ENCODE results near the gene MLLT10. TPM values are rescaled to one million over a fixed set of nuclear protein-coding genes. Genes with fewer than 3 reads are reported as not detected.

The MLLT10 gene
- total RNA-seq, 1 experiment from 2014 or later, result 72.3 TPM

- H3K4me1 ChIP-seq (ENCODE audit: insufficient read depth, low read length), result no peaks in the 10 kb centered on the region
- no peak for DNase-seq
- no peaks in the 10 kb centered on the region for H4K20me1 ChIP-seq (ENCODE audit: control insufficient read depth, insufficient read depth, insufficient read length)
- no peaks in the 10 kb centered on the region for H3K23me2 ChIP-seq (ENCODE audit: insufficient read length, low read depth, low read length, poor library complexity, severe bottlenecking)
- H3K27ac ChIP-seq (ENCODE audit: insufficient read length, low read depth, low read length), result no peak overlapping the region
- no peak overlapping the region for H3T11ph ChIP-seq (ENCODE audit: low read length)
- no peaks in the 10 kb centered on the region; the same call in 1 of the 2 replicates for H3K79me2 ChIP-seq (ENCODE audit: insufficient read depth, low read length)
- no peak overlapping the region for H3K18ac ChIP-seq (ENCODE audit: insufficient read length, low read depth, low read length)
- H3K27me3 ChIP-seq (ENCODE audit: insufficient read depth, low read length), result no peaks in the 10 kb centered on the region
- no peak overlapping the region for H2AK5ac ChIP-seq (ENCODE audit: insufficient read length, low read length)
- H2BK120ac ChIP-seq (ENCODE audit: low read depth, low read length, poor library complexity, severe bottlenecking), result no peak overlapping the region
- peaks cover 2% of the 10 kb centered on the region for H3K79me1 ChIP-seq (ENCODE audit: insufficient read depth, low read depth, low read length, poor library complexity, severe bottlenecking)
- H3K4me2 ChIP-seq (ENCODE audit: insufficient read depth, insufficient read length, low read length), result no peak overlapping the region
- TF ChIP-seq, protein P1, sequence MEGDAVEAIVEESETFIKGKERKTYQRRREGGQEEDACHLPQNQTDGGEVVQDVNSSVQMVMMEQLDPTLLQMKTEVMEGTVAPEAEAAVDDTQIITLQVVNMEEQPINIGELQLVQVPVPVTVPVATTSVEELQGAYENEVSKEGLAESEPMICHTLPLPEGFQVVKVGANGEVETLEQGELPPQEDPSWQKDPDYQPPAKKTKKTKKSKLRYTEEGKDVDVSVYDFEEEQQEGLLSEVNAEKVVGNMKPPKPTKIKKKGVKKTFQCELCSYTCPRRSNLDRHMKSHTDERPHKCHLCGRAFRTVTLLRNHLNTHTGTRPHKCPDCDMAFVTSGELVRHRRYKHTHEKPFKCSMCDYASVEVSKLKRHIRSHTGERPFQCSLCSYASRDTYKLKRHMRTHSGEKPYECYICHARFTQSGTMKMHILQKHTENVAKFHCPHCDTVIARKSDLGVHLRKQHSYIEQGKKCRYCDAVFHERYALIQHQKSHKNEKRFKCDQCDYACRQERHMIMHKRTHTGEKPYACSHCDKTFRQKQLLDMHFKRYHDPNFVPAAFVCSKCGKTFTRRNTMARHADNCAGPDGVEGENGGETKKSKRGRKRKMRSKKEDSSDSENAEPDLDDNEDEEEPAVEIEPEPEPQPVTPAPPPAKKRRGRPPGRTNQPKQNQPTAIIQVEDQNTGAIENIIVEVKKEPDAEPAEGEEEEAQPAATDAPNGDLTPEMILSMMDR (conservative IDR thresholded peaks at IDR 0.05), result no peak
- no peak overlapping the region for H3K4ac ChIP-seq (ENCODE audit: low read depth, low read length)
- peaks cover 0 to 3% of the 10 kb centered on the region in 2 experiments; a peak in 2 of 4 replicates for H3K4me1 Mint-ChIP-seq
- peaks cover 0 to 14% (median 11%) of the 10 kb centered on the region in 3 experiments; a peak in 4 of 7 replicates for H3K36me3 Mint-ChIP-seq (ENCODE audit: insufficient read depth in 1 of 3, low read depth in 3 of 3)
- H2AFZ ChIP-seq (ENCODE audit: low read length), result no peak overlapping the region
- no peak overlapping the region for H2BK12ac ChIP-seq (ENCODE audit: insufficient read length, low read depth, low read length)
- H3K4me3 Mint-ChIP-seq, result no peak overlapping the region
- H4K5ac ChIP-seq (ENCODE audit: insufficient read length, low read depth, low read length), result no peak overlapping the region
- H3K14ac ChIP-seq (ENCODE audit: insufficient read depth, low read length), result no peak overlapping the region
- no peak overlapping the region for H3K23ac ChIP-seq (ENCODE audit: insufficient read length, low read depth, low read length)
- no peak overlapping the region for H2BK15ac ChIP-seq (ENCODE audit: low read depth, low read length)
- H4K8ac ChIP-seq (replicated peaks; ENCODE audit: insufficient read length, low read depth, low read length), result no peak overlapping the region
- H3K9me3 Mint-ChIP-seq, result no peaks in the 10 kb centered on the region
- no CpG with 5 or more reads among the region's 3 CpGs for WGBS (ENCODE audit: extremely low coverage, insufficient read length, low lambda C conversion rate)
- no peak overlapping the region for H2BK5ac ChIP-seq (ENCODE audit: insufficient read length, low read length)
- no peak overlapping the region for H3K56ac ChIP-seq (ENCODE audit: insufficient read length, low read depth, low read length)
- H4K91ac ChIP-seq (ENCODE audit: insufficient read length, low read depth, low read length), result no peak overlapping the region
- H3K27ac Mint-ChIP-seq, result peak overlapping the region in 1 of 3 experiments; percentile 85; a peak in 4 of 7 replicates
- H3K9ac ChIP-seq (ENCODE audit: extremely low read depth, insufficient read length, low read length), result no peak overlapping the region
- no peaks in the 10 kb centered on the region for H3K9me3 ChIP-seq (ENCODE audit: control insufficient read depth, low read depth, low read length)
- H2BK20ac ChIP-seq (ENCODE audit: low read depth, low read length, poor library complexity, severe bottlenecking), result no peak overlapping the region
- H3K27me3 Mint-ChIP-seq (ENCODE audit: low read depth), result no peaks in the 10 kb centered on the region
These were observed 153.4 kb downstream of the MLLT10 start for GRCh38 chr10:21687266-21688008.
